Common myeloid progenitor, CD34-positive (primary cell): ENCODE measurements around the gene DCAF12L1. TPM values are rescaled to one million over a fixed set of nuclear protein-coding genes. Genes with fewer than 3 reads are reported as not detected.

Experiments
- CTCF ChIA-PET: fragments of 350-600 bp; sonication (Branson Sonifier 250); formaldehyde crosslinking; loops from one replicate; lab custom pipeline; 2021; ENCODE audit warnings: antibody characterized with exemption; lab: Charles Lee
- POLR2A ChIA-PET: fragments of 350-600 bp; sonication (Branson Sonifier 250); formaldehyde crosslinking; loops from one replicate; lab custom pipeline; 2021; ENCODE audit warnings: antibody characterized with exemption; lab: Charles Lee
- DNase-seq, 3 donors: peaks; one replicate each; pipeline versions ENCODE4 v3.0.0 to v3.0.0-alpha.2; 2013
- H3K27ac ChIP-seq, 2 experiments: 1 replicate in 1 of 2; 2 replicates in 1 of 2; pipeline ENCODE4 v1.7.0; 2013; ENCODE audit warnings: inconsistent platforms in 2 of 2, low read length in 2 of 2, mild to moderate bottlenecking in 2 of 2, low read depth in 1 of 2, moderate library complexity in 1 of 2; ENCODE audit not compliant: severe bottlenecking in 2 of 2, insufficient read depth in 1 of 2, poor library complexity in 1 of 2
- H3K27me3 ChIP-seq, 5 experiments: replicated peaks in 2 of 5; 1 replicate in 3 of 5; 2 replicates in 2 of 5; pipeline versions ENCODE4 v1.6.1 to v1.7.0; 2013; ENCODE audit warnings: low read length in 4 of 5, mild to moderate bottlenecking in 2 of 5, moderate library complexity in 2 of 5, inconsistent platforms in 1 of 5; ENCODE audit not compliant: insufficient read depth in 5 of 5, control insufficient read depth in 4 of 5
- H3K36me3 ChIP-seq, 4 experiments: 1 replicate in 2 of 4; 2 replicates in 2 of 4; pipeline versions ENCODE4 v1.6.1 to v1.7.0; 2013; ENCODE audit warnings: low read length in 3 of 4, control low read depth in 1 of 4, mild to moderate bottlenecking in 1 of 4; ENCODE audit not compliant: control insufficient read depth in 4 of 4, insufficient read depth in 4 of 4
- H3K4me1 ChIP-seq, 4 experiments: 1 replicate in 3 of 4; 2 replicates in 1 of 4; pipeline versions ENCODE4 v1.6.1 to v1.7.1; 2013; ENCODE audit warnings: low read length in 3 of 4, mild to moderate bottlenecking in 3 of 4, control low read depth in 1 of 4, inconsistent platforms in 1 of 4, moderate library complexity in 1 of 4; ENCODE audit not compliant: control insufficient read depth in 4 of 4, insufficient read depth in 4 of 4; ENCODE audit errors: control extremely low read depth in 1 of 4
- H3K4me3 ChIP-seq, 7 experiments: 1 replicate in 4 of 7; 2 replicates in 3 of 7; pipeline versions ENCODE4 v1.5.1 to v1.7.0; 2013; ENCODE audit warnings: mild to moderate bottlenecking in 7 of 7, low read length in 6 of 7, moderate library complexity in 6 of 7, inconsistent platforms in 2 of 7, low read depth in 2 of 7, control low read depth in 1 of 7; ENCODE audit not compliant: insufficient read depth in 4 of 7, control insufficient read depth in 1 of 7; ENCODE audit errors: extremely low read depth in 1 of 7
- H3K9me3 ChIP-seq, 5 experiments: 1 replicate in 4 of 5; 2 replicates in 1 of 5; pipeline versions ENCODE4 v1.6.1 to v1.7.1; 2013; ENCODE audit warnings: low read length in 4 of 5, mild to moderate bottlenecking in 2 of 5, inconsistent platforms in 1 of 5, low read depth in 1 of 5, moderate library complexity in 1 of 5; ENCODE audit not compliant: control insufficient read depth in 4 of 5, insufficient read depth in 2 of 5; ENCODE audit errors: control extremely low read depth in 1 of 5
- WGBS: methylation state at CpG from one replicate; pipeline ENCODE4 v1.1.5; 2013; ENCODE audit not compliant: insufficient coverage; 5-methylcytosine and 5-hydroxymethylcytosine counted together
- polyA plus RNA-seq: library from polyadenylated mRNA; unstranded; fragments of 120-200 nt; gene quantifications from one replicate; pipeline ENCODE4 v1.2.1, GENCODE V29; 2013

DCAF12L1 gene
- not detected for polyA plus RNA-seq

DNA sequence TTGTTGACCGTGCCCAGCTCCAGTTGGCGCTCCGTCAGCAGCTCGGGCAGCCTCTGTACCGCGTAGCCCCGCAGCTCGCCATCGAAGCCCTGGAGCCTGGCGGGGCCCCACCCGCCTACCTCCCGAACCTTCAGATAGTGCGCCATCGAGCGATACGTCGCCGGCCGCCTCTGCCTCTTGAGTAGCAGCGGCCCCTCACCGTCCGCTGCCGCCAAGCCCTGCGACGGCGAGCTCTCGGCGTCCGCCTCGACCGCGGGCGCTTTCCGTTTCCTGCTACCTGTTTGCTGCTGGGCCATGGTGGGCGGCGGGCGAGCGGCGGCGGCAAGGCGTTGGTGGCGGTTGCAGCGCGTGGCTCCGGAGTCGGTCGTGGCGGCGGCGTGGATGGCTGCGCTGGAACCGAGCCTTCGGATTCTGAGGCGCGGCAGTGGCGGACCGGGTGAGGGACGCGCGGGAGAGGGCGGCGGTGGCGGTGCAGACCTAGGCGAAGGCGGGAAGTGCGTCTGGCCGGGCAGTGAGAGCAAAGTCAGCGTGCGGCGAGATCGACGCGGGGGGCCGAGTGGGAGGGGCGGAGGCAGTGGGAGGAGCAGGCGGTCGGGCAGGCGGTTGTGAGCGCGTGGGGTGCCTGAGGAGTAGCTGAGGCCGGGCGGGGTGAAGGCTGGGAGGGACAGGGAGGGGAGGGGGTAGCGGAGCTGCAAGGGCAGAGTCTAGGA is at the start of gene DCAF12L1:
DCAF12L1 (minus strand) TSS at position 502 of the 710 bp plus-strand sequence; CDS start at position 296, 206 bp downstream.
- Histone ChIP-seq H3K9me3 (peaks cover 0 to 16% (median 0%) of the 10 kb centered on the region in 5 experiments), H3K4me3 (peak within 1 kb of the TSS in 1 of 7 experiments; percentile 2), H3K4me1 (no peaks in the 10 kb centered on the region), H3K36me3 (no peaks in the 10 kb centered on the region), H3K27ac (no peak within 1 kb of the TSS), H3K27me3 (peaks cover 0 to 23% (median 0%) of the 10 kb centered on the region in 5 experiments)
- WGBS, result 38% methylated on average over 80 of the region's 83 CpGs
- peak in 1 of 3 donors; percentile 0 for DNase-seq
- POLR2A ChIA-PET, result no interaction called here
- CTCF ChIA-PET, result no interaction called here

DNA sequence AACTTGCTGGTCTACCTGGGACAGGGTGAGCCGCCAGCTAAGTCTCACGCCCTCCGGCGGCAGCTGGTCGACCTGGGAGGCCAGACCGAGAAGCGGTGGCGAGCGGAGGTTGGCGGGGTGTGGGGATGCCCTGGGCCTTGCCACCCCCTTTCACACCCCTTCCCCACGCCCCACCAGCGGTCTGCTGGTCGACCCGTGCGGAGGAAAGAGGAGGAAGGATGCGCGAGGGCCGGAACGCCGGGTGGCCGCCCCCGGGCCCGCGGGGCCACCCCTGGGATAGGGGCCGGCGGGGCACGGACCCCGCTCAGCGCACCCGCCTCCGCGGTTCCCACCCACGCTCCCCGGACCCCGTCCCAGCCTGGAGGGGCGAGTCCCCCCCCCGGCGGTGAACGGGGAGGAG is 28.3 kb upstream of the DCAF12L1 start:
- no peak for DNase-seq
- WGBS, result 45% methylated on average over 11 of the region's 39 CpGs
- H3K36me3 ChIP-seq, result no peaks in the 10 kb centered on the region
- no peaks in the 10 kb centered on the region for H3K27me3 ChIP-seq
- ChIA-PET POLR2A (no interaction called here), CTCF (no interaction called here)
- no peaks in the 10 kb centered on the region for H3K4me1 ChIP-seq
- H3K27ac ChIP-seq, result no peak overlapping the region
- H3K9me3 ChIP-seq, result peaks cover 0 to 1% (median 0%) of the 10 kb centered on the region in 5 experiments
- no peak overlapping the region for H3K4me3 ChIP-seq

DNA sequence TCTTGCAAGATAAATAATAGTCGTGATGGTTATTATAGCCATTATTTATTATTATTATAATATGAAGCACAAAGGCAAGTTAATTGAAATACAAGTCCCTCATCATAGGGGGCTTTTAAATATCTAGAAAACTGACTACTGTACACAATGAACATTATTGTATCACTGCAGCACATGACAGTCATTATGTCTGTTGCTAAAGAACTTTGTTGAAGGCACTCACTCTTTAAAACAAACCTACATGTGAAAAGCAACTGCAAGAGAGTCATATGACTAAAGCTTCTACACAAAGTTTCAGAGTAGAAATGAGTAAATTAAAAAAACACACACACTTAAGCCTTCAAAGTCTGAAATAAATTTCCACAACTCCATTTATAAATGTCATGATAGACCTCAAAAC is 23.3 kb upstream of the DCAF12L1 start:
- CTCF ChIA-PET, result no interaction called here
- WGBS, result no CpG with 5 or more reads among the region's 1 CpG

DNA sequence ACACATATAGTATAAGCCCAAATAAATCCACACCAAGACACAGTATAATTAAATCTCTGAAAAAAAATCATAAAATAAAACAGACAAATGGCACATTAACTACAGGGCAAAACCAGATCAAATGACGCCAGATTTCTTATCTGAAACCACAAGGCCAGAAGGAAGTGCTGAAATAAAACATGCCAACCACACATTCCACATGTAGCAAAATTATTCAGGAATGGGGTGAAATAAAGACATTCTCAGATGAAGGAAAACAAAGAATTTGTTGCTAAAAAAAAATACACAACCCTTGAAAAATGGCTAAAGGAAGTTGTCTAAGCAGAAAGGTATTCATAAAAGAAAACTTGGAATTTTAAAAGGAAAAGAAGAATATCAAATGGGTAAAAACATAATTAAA is 4.5 kb upstream of the DCAF12L1 start:
- Histone ChIP-seq H3K9me3 (peaks cover 0 to 6% (median 0%) of the 10 kb centered on the region in 5 experiments), H3K4me1 (no peaks in the 10 kb centered on the region), H3K27ac (no peak overlapping the region), H3K27me3 (peaks cover 0 to 14% (median 0%) of the 10 kb centered on the region in 5 experiments), H3K36me3 (no peaks in the 10 kb centered on the region), H3K4me3 (no peak overlapping the region)
- ChIA-PET CTCF (no interaction called here), POLR2A (no interaction called here)
- WGBS, result no CpG with 5 or more reads among the region's 1 CpG
- no peak for DNase-seq

More for the DNA sequence above, 23.3 kb upstream of the DCAF12L1 start:
- no peak overlapping the region for H3K27ac ChIP-seq
- H3K4me3 ChIP-seq, result no peak overlapping the region
- POLR2A ChIA-PET, result no interaction called here
- no peaks in the 10 kb centered on the region for H3K9me3 ChIP-seq
- no peaks in the 10 kb centered on the region for H3K27me3 ChIP-seq
- H3K4me1 ChIP-seq, result no peaks in the 10 kb centered on the region
- no peak for DNase-seq
- no peaks in the 10 kb centered on the region for H3K36me3 ChIP-seq

DNA sequence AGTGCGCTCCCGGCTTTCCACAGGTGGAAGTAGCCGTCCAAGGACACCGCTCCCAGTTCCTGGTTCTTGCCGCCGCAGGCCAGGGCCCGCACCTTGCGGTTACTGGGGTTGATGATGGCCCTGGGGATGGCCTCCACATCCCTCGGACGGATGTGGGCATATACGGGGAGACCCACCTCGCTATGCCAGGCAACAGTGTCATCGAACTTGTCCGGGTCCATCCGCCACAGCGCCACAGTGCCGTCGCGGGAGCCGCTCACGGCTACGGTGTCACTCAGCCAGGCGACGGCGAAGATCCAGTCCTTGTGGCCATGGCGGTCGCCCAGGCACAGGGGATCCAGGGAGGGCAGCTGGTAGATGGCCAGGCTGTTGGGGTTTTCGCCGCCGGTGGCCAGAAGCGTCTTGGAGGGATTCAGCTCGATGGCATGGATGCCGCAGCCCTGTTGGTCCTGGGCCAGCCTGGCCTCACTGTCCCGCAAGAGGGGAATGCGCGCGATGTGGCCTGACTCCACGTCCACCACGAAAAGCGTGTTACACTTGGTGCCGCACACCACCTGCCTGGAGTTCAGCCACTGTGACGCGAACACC is 795 bp downstream of the DCAF12L1 start:
- no peak for DNase-seq
- no peak overlapping the region for H3K4me3 ChIP-seq
- H3K27me3 ChIP-seq, result peaks cover 0 to 23% (median 0%) of the 10 kb centered on the region in 5 experiments
- POLR2A ChIA-PET, result no interaction called here
- H3K27ac ChIP-seq, result no peak overlapping the region
- no peaks in the 10 kb centered on the region for H3K36me3 ChIP-seq
- CTCF ChIA-PET, result no interaction called here
- no peaks in the 10 kb centered on the region for H3K4me1 ChIP-seq
- 90% methylated on average over 36 of the region's 43 CpGs for WGBS
- peaks cover 0 to 16% (median 0%) of the 10 kb centered on the region in 5 experiments for H3K9me3 ChIP-seq

DNA sequence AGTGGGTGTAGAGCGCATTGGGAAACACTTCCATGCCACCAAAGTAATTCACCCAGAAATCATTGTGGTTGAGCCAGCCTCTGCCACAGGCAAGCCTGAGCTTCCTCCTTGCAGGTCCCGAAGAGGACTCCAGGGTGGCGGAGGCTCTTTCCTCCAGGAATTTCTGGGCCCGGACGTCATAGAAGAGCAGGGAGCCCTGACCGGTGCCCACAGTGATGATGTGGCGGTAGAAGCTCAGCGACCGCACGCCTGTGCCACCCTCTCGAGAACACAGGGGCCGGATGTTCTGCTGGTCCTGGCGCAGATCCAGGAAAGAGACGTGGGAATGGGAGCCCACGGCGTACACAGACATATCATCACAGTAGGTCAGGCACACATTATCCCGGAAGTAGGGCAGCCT is 1.3 kb downstream of the DCAF12L1 start:
- CTCF ChIA-PET, result no interaction called here

DNA sequence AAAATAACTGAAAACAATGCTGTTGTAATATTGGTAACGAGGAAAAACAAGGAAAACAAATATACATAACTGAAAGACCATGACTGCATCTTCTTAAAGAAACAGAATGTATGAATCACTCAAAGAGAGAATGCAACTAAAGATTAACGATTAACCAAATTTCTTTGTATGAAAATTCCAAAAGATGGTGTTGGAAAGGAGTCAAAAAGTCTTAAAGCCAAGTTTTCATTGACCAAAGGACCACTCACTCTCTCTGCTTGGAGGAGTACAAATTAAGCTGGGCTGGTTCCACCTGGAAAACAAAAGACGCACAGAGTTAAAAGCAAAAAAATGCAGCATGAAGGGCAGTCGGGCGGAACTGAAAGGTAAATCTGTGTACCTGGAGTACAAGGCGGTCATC is 1.8 kb downstream of the DCAF12L1 start:
- ChIA-PET POLR2A (no interaction called here), CTCF (no interaction called here)
- 85% methylated on average over 4 of the region's 6 CpGs for WGBS
- Histone ChIP-seq H3K36me3 (no peaks in the 10 kb centered on the region), H3K9me3 (peaks cover 0 to 16% (median 0%) of the 10 kb centered on the region in 5 experiments), H3K4me3 (no peak overlapping the region), H3K27ac (no peak overlapping the region), H3K4me1 (no peaks in the 10 kb centered on the region), H3K27me3 (peaks cover 0 to 23% (median 0%) of the 10 kb centered on the region in 5 experiments)
- DNase-seq, result no peak

More for the DNA sequence above, 1.3 kb downstream of the DCAF12L1 start:
- H3K9me3 ChIP-seq, result peaks cover 0 to 16% (median 0%) of the 10 kb centered on the region in 5 experiments
- 89% methylated on average over 17 of the region's 17 CpGs for WGBS
- no peak overlapping the region for H3K4me3 ChIP-seq
- POLR2A ChIA-PET, result no interaction called here
- no peak for DNase-seq
- no peak overlapping the region for H3K27ac ChIP-seq
- H3K4me1 ChIP-seq, result no peaks in the 10 kb centered on the region
- peaks cover 0 to 23% (median 0%) of the 10 kb centered on the region in 5 experiments for H3K27me3 ChIP-seq
- H3K36me3 ChIP-seq, result no peaks in the 10 kb centered on the region
